Epithelial cell of proximal tubule (primary cell): Measurements from ENCODE around the gene KCNB1. TPM values are rescaled to one million over a fixed set of nuclear protein-coding genes. Genes with fewer than 3 reads are reported as not detected.

ENCODE experiments used
- DNase-seq: peaks from one replicate; pipeline ENCODE4 v3.0.0-alpha.2; 2011; ENCODE audit warnings: low read depth
- H3K4me3 ChIP-seq: 2 replicates; pipeline ENCODE4 v1.5.1; 2011; ENCODE audit warnings: low read depth, mild to moderate bottlenecking, low read length
- CTCF ChIP-seq: conservative IDR thresholded peaks from 2 replicates; pipeline ENCODE4 v1.5.1; 2012; ENCODE audit warnings: low read depth, mild to moderate bottlenecking, low read length
- total RNA-seq: library from RNA; depleted of rRNA; stranded (reverse); fragments of >200 nt; gene quantifications from 2 replicates; pipeline ENCODE4 v1.2.3, GENCODE V29; 2015

KCNB1 gene
- total RNA-seq, 1 donor from 2014 or later = not detected

DNA sequence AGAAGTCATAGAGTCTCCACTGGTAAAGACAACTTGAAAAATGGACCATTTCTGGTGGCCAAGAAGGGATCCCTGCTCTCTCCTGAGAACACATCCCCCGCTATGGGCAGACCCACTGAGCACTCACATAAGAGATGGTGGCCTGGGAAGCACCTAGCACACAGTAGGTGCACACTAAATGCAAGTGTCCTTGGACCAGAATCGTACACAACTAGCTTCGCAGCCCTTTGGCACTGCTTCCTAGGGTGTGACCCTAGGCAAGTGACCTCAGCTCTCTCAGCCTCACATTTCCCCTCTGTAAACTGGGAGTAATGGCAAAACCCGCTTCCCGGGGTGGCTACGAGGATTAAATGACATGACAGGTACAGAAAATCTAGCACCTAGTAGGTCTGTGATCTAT lies 35.1 kb downstream of the KCNB1 start:
- no peak for TF ChIP-seq CTCF

DNA sequence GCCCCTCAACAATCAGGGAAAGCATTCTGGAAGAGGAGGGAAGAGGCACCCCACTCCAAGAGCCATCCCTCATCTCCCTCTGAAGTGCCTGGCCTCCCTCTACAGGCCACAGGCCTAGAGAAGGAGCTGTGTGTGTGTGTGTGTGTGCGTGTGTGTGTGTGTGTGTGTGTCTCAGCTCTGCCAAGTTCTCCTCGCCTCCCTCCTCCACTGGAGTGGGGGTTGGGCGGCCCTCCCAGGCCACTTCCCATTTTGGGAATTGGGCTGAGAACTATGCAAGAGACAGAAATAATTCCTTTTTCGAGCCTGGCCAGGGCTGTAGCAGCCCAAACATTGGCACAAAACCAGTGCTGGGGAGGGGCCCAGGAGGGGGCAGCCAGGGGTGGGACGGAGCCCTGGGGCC lies 35.7 kb downstream of the KCNB1 start:
- no peak for DNase-seq
- no peak overlapping the region for H3K4me3 ChIP-seq
- no peak for TF ChIP-seq CTCF

More for the DNA sequence above, 35.1 kb downstream of the KCNB1 start:
- H3K4me3 ChIP-seq = no peak overlapping the region
- no peak for DNase-seq

- DNase-seq = no peak
- H3K4me3 ChIP-seq = no peak overlapping the region
- TF ChIP-seq CTCF = no peak
Measured at GRCh38 chr20:49446080-49446479, 36.4 kb downstream of the KCNB1 start.

DNA sequence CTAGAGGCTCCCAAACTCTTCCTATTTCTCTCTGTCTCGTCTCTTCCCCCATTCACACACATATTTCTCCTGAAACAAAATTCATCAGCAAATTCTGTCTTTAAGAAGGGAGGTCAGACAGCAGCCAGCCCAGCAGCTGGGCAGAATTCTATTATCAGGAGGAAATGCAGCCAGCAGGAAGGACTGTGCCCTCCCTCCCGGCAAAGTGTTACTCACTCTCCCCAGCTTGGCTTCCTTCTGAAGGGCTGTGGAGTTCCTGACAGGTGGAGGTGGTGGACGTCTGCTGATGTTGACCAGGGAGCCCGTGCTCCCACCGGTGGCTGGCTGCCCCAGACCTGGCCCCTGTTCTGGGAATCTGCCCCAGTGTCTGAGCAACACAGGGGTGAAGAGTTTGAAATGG lies 37.3 kb downstream of the KCNB1 start:
- H3K4me3 ChIP-seq = no peak overlapping the region
- TF ChIP-seq CTCF = no peak
- no peak for DNase-seq

DNA sequence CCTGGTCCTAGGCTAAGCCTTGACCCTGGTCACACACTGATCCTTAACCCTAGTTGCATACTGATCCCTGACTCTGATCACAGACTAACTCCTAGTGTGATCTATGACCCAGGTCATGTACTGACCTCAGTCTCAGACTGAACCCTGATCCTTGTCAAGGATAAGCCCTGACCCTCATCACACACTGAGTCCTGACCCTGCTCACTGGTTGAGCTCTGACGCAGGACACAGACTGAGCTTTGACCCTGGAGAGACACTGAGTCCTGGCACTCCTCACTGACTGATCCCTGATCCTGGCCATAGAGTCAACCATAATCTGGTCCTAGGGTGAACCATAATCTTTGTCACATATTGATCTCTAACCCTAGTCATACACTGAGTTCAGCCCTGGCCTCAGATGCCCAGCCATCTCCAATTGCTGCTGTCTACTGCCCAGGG lies 37.9 kb downstream of the KCNB1 start:
- DNase-seq = no peak
- no peak for TF ChIP-seq CTCF
- H3K4me3 ChIP-seq = no peak overlapping the region

GRCh38 chr20:49437057-49437456 lies 45.4 kb downstream of the KCNB1 start:
- no peak overlapping the region for H3K4me3 ChIP-seq
- TF ChIP-seq CTCF = no peak
- DNase-seq = no peak

DNA sequence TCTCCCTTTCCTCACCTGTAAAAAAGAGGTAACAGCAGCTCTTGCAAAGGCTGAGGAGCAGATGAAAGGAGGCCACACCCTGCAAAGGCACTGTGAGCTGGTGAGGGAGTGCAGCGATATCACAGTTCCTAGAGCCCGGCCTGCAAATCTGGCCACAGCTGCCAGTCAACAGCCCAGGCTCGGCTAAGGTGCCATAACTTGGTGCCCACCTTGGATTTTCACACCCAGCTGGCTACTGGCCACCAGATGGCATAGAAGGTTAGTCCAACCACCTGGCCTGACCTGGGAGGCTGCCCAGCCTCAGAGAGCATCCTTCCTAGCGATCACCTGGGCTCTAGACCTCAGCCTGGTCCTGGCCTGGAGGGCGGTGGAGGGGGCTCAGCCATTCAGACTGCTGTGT lies 46.8 kb downstream of the KCNB1 start:
- TF ChIP-seq CTCF = peak; percentile 28
- no peak for DNase-seq
- H3K4me3 ChIP-seq = no peak overlapping the region
